Neuronal stem cell (in vitro differentiated cells): ENCODE measurements around the gene FOXN3.

Experiments
- DNase-seq: peaks from one replicate; pipeline ENCODE4 v3.0.0-alpha.2; 2013; ENCODE audit warnings: low spot score
- H2AFZ ChIP-seq: one replicate; pipeline ENCODE4 v1.6.1; 2013; ENCODE audit warnings: mild to moderate bottlenecking, low read length, inconsistent platforms
- H2AK5ac ChIP-seq: 2 replicates; pipeline ENCODE4 v1.6.1; 2013; ENCODE audit warnings: low read depth, mild to moderate bottlenecking, inconsistent platforms, low read length, moderate library complexity, mixed read lengths
- H2BK120ac ChIP-seq: 2 replicates; pipeline ENCODE4 v1.6.1; 2013; ENCODE audit warnings: low read depth, mild to moderate bottlenecking, inconsistent platforms, low read length, moderate library complexity, mixed read lengths
- H2BK12ac ChIP-seq: one replicate; pipeline ENCODE4 v1.6.1; 2013; ENCODE audit warnings: low read length, inconsistent platforms
- H2BK15ac ChIP-seq: 2 replicates; pipeline ENCODE4 v1.6.1; 2013; ENCODE audit warnings: mild to moderate bottlenecking, low read length, inconsistent platforms, mixed read lengths
- H2BK5ac ChIP-seq: one replicate; pipeline ENCODE4 v1.6.1; 2013; ENCODE audit warnings: inconsistent platforms, mild to moderate bottlenecking, low read length, moderate library complexity
- H3K14ac ChIP-seq: one replicate; pipeline ENCODE4 v1.6.1; 2013; ENCODE audit warnings: low read length, inconsistent platforms
- H3K18ac ChIP-seq: 2 replicates; pipeline ENCODE4 v1.6.1; 2013; ENCODE audit warnings: low read length, inconsistent platforms
- H3K23ac ChIP-seq: 2 replicates; pipeline ENCODE4 v1.6.1; 2013; ENCODE audit warnings: low read depth, mild to moderate bottlenecking, mixed read lengths, low read length, inconsistent platforms; ENCODE audit not compliant: poor library complexity
- H3K27ac ChIP-seq: replicated peaks from 3 replicates; pipeline ENCODE4 v1.5.1; 2013; ENCODE audit warnings: low read length, inconsistent platforms
- H3K27me3 ChIP-seq, 3 experiments: 2 replicates each; pipeline ENCODE4 v1.6.1; 2013; ENCODE audit warnings: low read length in 3 of 3, mild to moderate bottlenecking in 2 of 3, inconsistent platforms in 1 of 3, low read depth in 1 of 3, mixed read lengths in 1 of 3, moderate library complexity in 1 of 3; ENCODE audit not compliant: control insufficient read depth in 3 of 3, insufficient read depth in 3 of 3
- H3K36me3 ChIP-seq, 2 donors: replicated peaks in 1 of 2; 2 replicates each; pipeline ENCODE4 v1.6.1; 2013; ENCODE audit warnings: low read length in 2 of 2; ENCODE audit not compliant: control insufficient read depth in 2 of 2, insufficient read depth in 2 of 2
- H3K4ac ChIP-seq: 2 replicates; pipeline ENCODE4 v1.6.1; 2013; ENCODE audit warnings: inconsistent platforms, mild to moderate bottlenecking, low read length, moderate library complexity
- H3K4me1 ChIP-seq, 2 donors: 1 replicate in 1 of 2; 2 replicates in 1 of 2; pipeline ENCODE4 v1.6.1; 2013; ENCODE audit warnings: low read length in 2 of 2, low read depth in 1 of 2; ENCODE audit not compliant: control insufficient read depth in 2 of 2, insufficient read depth in 1 of 2
- H3K4me2 ChIP-seq: one replicate; pipeline ENCODE4 v1.6.1; 2013; ENCODE audit warnings: mild to moderate bottlenecking, low read length, inconsistent platforms; ENCODE audit not compliant: insufficient read depth, poor library complexity, severe bottlenecking
- H3K4me3 ChIP-seq, 2 donors: 2 replicates each; pipeline ENCODE4 v1.5.1; 2013; ENCODE audit warnings: low read length in 2 of 2, mild to moderate bottlenecking in 2 of 2, inconsistent platforms in 1 of 2, moderate library complexity in 1 of 2
- H3K79me1 ChIP-seq: one replicate; pipeline ENCODE4 v1.6.1; 2013; ENCODE audit warnings: low read depth, mild to moderate bottlenecking, inconsistent platforms, low read length, moderate library complexity
- H3K9ac ChIP-seq: one replicate; pipeline ENCODE4 v1.6.1; 2013; ENCODE audit warnings: mild to moderate bottlenecking, low read depth, low read length, inconsistent platforms; ENCODE audit not compliant: poor library complexity
- H3K9me3 ChIP-seq, 2 donors: replicated peaks in 1 of 2; 2 replicates each; pipeline versions ENCODE3 to v1.6.1; 2013; ENCODE audit warnings: low read length in 2 of 2, mild to moderate bottlenecking in 2 of 2, inconsistent platforms in 1 of 2, low read depth in 1 of 2, mixed read lengths in 1 of 2, moderate library complexity in 1 of 2; ENCODE audit not compliant: control insufficient read depth in 2 of 2, insufficient read depth in 1 of 2
- H4K8ac ChIP-seq: one replicate; pipeline ENCODE4 v1.6.1; 2013; ENCODE audit warnings: low read depth, mild to moderate bottlenecking, inconsistent platforms, low read length, moderate library complexity
- H4K91ac ChIP-seq: one replicate; pipeline ENCODE4 v1.6.1; 2013; ENCODE audit warnings: low read length, low read depth, mild to moderate bottlenecking, inconsistent platforms; ENCODE audit not compliant: poor library complexity
- WGBS, 2 donors: extraction: QIAGEN DNeasy Blood & Tissue Kit; methylation state at CpG; one replicate each; pipeline ENCODE4 v1.1.7; 2013; ENCODE audit warnings: missing lambda C conversion rate in 2 of 2, mixed read lengths in 1 of 2; ENCODE audit not compliant: insufficient read length in 2 of 2, insufficient replicate concordance in 1 of 2; ENCODE audit errors: extremely low coverage in 2 of 2; 5-methylcytosine and 5-hydroxymethylcytosine counted together

FOXN3 gene

GRCh38 chr14:89405712-89406111 is 11.3 kb downstream of the FOXN3 start:
- Histone ChIP-seq H2AK5ac (no peak overlapping the region), H2BK5ac (no peak overlapping the region), H4K91ac (no peak overlapping the region), H3K4me2 (no peak overlapping the region), H3K4me1 (peaks cover 0 to 2% of the 10 kb centered on the region in 2 donors), H3K79me1 (peaks cover 5% of the 10 kb centered on the region), H2BK120ac (no peak overlapping the region), H3K27ac (no peak overlapping the region), H3K9me3 (peaks cover 0 to 5% of the 10 kb centered on the region in 2 donors), H2BK15ac (no peak overlapping the region), H3K14ac (no peak overlapping the region), H3K9ac (no peak overlapping the region), H3K4me3 (no peak overlapping the region), H2BK12ac (no peak overlapping the region), H3K4ac (no peak overlapping the region), H2AFZ (no peak overlapping the region), H3K23ac (no peak overlapping the region), H3K27me3 (no peaks in the 10 kb centered on the region), H4K8ac (no peak overlapping the region), H3K36me3 (peaks cover 0 to 46% of the 10 kb centered on the region in 2 donors), H3K18ac (no peak overlapping the region)
- DNase-seq = no peak
- no CpG with 5 or more reads among the region's 5 CpGs for WGBS, 2 donors

- Histone ChIP-seq H4K91ac (no peak overlapping the region), H3K79me1 (peaks cover 8% of the 10 kb centered on the region), H3K9me3 (no peaks in the 10 kb centered on the region), H3K18ac (no peak overlapping the region), H2AFZ (no peak overlapping the region), H2BK12ac (no peak overlapping the region), H3K36me3 (peaks cover 0 to 23% of the 10 kb centered on the region in 2 donors), H2AK5ac (no peak overlapping the region), H3K27ac (no peak overlapping the region), H3K4me3 (no peak overlapping the region), H3K27me3 (no peaks in the 10 kb centered on the region), H3K23ac (no peak overlapping the region), H3K9ac (no peak overlapping the region), H2BK15ac (no peak overlapping the region), H2BK120ac (no peak overlapping the region), H2BK5ac (no peak overlapping the region), H3K4me1 (peaks cover 0 to 16% of the 10 kb centered on the region in 2 donors), H3K4ac (no peak overlapping the region), H3K14ac (no peak overlapping the region), H4K8ac (no peak overlapping the region), H3K4me2 (no peak overlapping the region)
- no CpG with 5 or more reads among the region's 3 CpGs for WGBS, 2 donors
- DNase-seq = no peak
These were observed 14.7 kb downstream of the FOXN3 start for GRCh38 chr14:89402363-89402762.

- H3K14ac ChIP-seq = no peak overlapping the region
- no peak overlapping the region for H2AK5ac ChIP-seq
- H3K4me2 ChIP-seq = no peak overlapping the region
- no peaks in the 10 kb centered on the region for H3K9me3 ChIP-seq
- H3K4me1 ChIP-seq = peaks cover 0 to 16% of the 10 kb centered on the region in 2 donors
- no peaks in the 10 kb centered on the region for H3K27me3 ChIP-seq
- no peak overlapping the region for H3K27ac ChIP-seq
- H3K18ac ChIP-seq = no peak overlapping the region
- no peak overlapping the region for H3K4me3 ChIP-seq
- WGBS, 2 donors = 100% methylated on average over 1 of the region's 4 CpGs; no CpG with 5 or more reads in 1 of the 2 donors
- no peak overlapping the region for H2AFZ ChIP-seq
- no peak overlapping the region for H3K23ac ChIP-seq
- no peak overlapping the region for H2BK12ac ChIP-seq
- no peak overlapping the region for H4K8ac ChIP-seq
- peaks cover 8% of the 10 kb centered on the region for H3K79me1 ChIP-seq
- H4K91ac ChIP-seq = no peak overlapping the region
- DNase-seq = no peak
- no peak overlapping the region for H2BK5ac ChIP-seq
- H2BK120ac ChIP-seq = no peak overlapping the region
- no peak overlapping the region for H2BK15ac ChIP-seq
- H3K9ac ChIP-seq = no peak overlapping the region
- no peak overlapping the region for H3K4ac ChIP-seq
- H3K36me3 ChIP-seq = peaks cover 0 to 23% of the 10 kb centered on the region in 2 donors
These were observed 15.3 kb downstream of the FOXN3 start for GRCh38 chr14:89401761-89402160.

GRCh38 chr14:89401241-89401640 is 15.8 kb downstream of the FOXN3 start:
- no peak for DNase-seq
- no CpG with 5 or more reads among the region's 5 CpGs for WGBS, 2 donors
- no peaks in the 10 kb centered on the region for H3K27me3 ChIP-seq

More at GRCh38 chr14:89401241-89401640, 15.8 kb downstream of the FOXN3 start:
- peaks cover 0 to 18% of the 10 kb centered on the region in 2 donors for H3K36me3 ChIP-seq
- no peak overlapping the region for H2BK5ac ChIP-seq
- H3K9ac ChIP-seq = no peak overlapping the region
- no peak overlapping the region for H3K4me3 ChIP-seq
- H3K23ac ChIP-seq = no peak overlapping the region
- H3K4me2 ChIP-seq = no peak overlapping the region
- H4K91ac ChIP-seq = no peak overlapping the region
- H3K9me3 ChIP-seq = no peaks in the 10 kb centered on the region
- H2AK5ac ChIP-seq = no peak overlapping the region
- H4K8ac ChIP-seq = no peak overlapping the region
- H3K27ac ChIP-seq = no peak overlapping the region
- peaks cover 0 to 16% of the 10 kb centered on the region in 2 donors for H3K4me1 ChIP-seq
- no peak overlapping the region for H3K4ac ChIP-seq
- H3K18ac ChIP-seq = no peak overlapping the region
- H2BK120ac ChIP-seq = no peak overlapping the region
- H2BK15ac ChIP-seq = no peak overlapping the region
- no peak overlapping the region for H3K14ac ChIP-seq
- peaks cover 8% of the 10 kb centered on the region for H3K79me1 ChIP-seq
- no peak overlapping the region for H2AFZ ChIP-seq
- H2BK12ac ChIP-seq = no peak overlapping the region
